Central memory CD8-positive, alpha-beta T cell (primary cell): Measurements from ENCODE around the gene PBX3.

Experiments used
- ATAC-seq: fragments of 150-1000 bp; cut with Tn5 transposase; replicated peaks from 2 replicates; pipeline ENCODE4 v1.10.0; 2022; ENCODE audit warnings: mild to moderate bottlenecking, moderate FRiP score, moderate number of reproducible peaks; ENCODE audit not compliant: poor library complexity, severe bottlenecking; ENCODE audit errors: extremely low read depth
- DNase-seq, 2 donors: peaks; one replicate each; pipeline ENCODE4 v3.0.0; 2021; ENCODE audit warnings: low spot score in 2 of 2
- H3K27ac Mint-ChIP-seq: one replicate; pipeline ENCODE4 v1.8.0; 2022; ENCODE audit warnings: low read depth, mild to moderate bottlenecking, moderate library complexity, mixed read lengths
- H3K27me3 Mint-ChIP-seq: one replicate; pipeline ENCODE4 v1.8.0; 2022; ENCODE audit warnings: mixed read lengths
- H3K36me3 Mint-ChIP-seq: one replicate; pipeline ENCODE4 v1.8.0; 2022; ENCODE audit warnings: mild to moderate bottlenecking, moderate library complexity, mixed read lengths; ENCODE audit not compliant: insufficient read depth
- H3K4me1 Mint-ChIP-seq: one replicate; pipeline ENCODE4 v1.8.0; 2022; ENCODE audit warnings: mixed read lengths
- H3K4me3 Mint-ChIP-seq: one replicate; pipeline ENCODE4 v1.8.0; 2022; ENCODE audit warnings: mild to moderate bottlenecking, moderate library complexity, mixed read lengths
- H3K9me3 Mint-ChIP-seq: one replicate; pipeline ENCODE4 v1.8.0; 2022; ENCODE audit warnings: mixed read lengths

The PBX3 gene

GRCh38 chr9:125894566-125894965, 147.4 kb downstream of the PBX3 start:
- Mint-ChIP-seq H3K4me1 (peaks cover under 1% of the 10 kb centered on the region), H3K36me3 (no peaks in the 10 kb centered on the region), H3K4me3 (no peak overlapping the region), H3K27me3 (peaks cover 3% of the 10 kb centered on the region), H3K9me3 (no peaks in the 10 kb centered on the region), H3K27ac (no peak overlapping the region)
- ATAC-seq: no peak
- DNase-seq: no peak

DNA sequence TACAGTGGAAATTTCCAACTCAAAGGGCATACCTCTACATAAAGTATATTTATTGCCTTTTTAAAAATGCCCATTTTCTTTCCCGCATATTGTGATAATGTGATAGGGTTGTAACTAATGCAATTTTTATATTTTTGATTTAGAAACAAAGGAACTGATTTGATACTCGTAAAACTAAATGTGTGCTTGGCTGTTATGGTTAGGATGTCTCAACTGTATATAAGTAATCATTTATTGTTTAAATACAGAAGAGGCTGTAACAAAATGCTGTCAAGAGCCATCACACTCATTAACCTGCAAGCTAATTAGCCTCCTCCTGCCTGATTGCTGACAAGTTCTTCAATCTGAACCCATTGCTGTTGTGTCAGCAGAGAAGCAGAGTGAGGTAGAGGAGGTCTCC, 149.2 kb downstream of the PBX3 start:
- H3K27me3 Mint-ChIP-seq: no peaks in the 10 kb centered on the region
- ATAC-seq (no peak), DNase-seq (no peak)
- no peaks in the 10 kb centered on the region for H3K4me1 Mint-ChIP-seq
- no peak overlapping the region for H3K27ac Mint-ChIP-seq
- H3K4me3 Mint-ChIP-seq: no peak overlapping the region
- no peaks in the 10 kb centered on the region for H3K9me3 Mint-ChIP-seq
- no peaks in the 10 kb centered on the region for H3K36me3 Mint-ChIP-seq

GRCh38 chr9:125896964-125897363, 149.8 kb downstream of the PBX3 start:
- no peak for ATAC-seq
- Mint-ChIP-seq H3K27ac (no peak overlapping the region), H3K4me1 (no peaks in the 10 kb centered on the region), H3K9me3 (no peaks in the 10 kb centered on the region), H3K36me3 (no peaks in the 10 kb centered on the region), H3K27me3 (no peaks in the 10 kb centered on the region), H3K4me3 (no peak overlapping the region)
- DNase-seq: no peak

GRCh38 chr9:125897481-125897880, 150.3 kb downstream of the PBX3 start:
- ATAC-seq (no peak), DNase-seq (no peak)
- no peak overlapping the region for H3K27ac Mint-ChIP-seq
- no peaks in the 10 kb centered on the region for H3K4me1 Mint-ChIP-seq
- no peak overlapping the region for H3K4me3 Mint-ChIP-seq
- H3K9me3 Mint-ChIP-seq: no peaks in the 10 kb centered on the region
- H3K36me3 Mint-ChIP-seq: no peaks in the 10 kb centered on the region
- no peaks in the 10 kb centered on the region for H3K27me3 Mint-ChIP-seq

DNA sequence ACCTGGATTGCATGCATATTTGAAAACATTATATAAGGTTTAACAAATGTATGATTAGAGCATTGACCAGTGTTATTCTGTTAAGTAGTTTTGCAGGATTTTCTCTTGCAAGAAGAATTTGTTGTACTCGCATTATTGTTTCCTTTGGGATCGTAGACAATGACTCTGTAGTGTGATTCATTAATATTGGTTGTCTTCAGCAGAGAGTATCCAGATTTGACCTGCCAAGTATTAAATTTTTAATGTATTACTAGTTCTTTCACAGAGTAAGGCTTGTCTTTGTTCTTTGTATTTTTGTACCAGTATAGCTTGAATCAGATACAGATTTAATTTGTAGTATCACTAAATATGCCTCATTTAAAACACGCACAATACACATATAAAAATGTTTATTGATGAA, 155.0 kb downstream of the PBX3 start:
- H3K9me3 Mint-ChIP-seq: no peaks in the 10 kb centered on the region
- peaks cover 3% of the 10 kb centered on the region for H3K36me3 Mint-ChIP-seq
- no peak for DNase-seq
- peaks cover 11% of the 10 kb centered on the region for H3K4me1 Mint-ChIP-seq
- H3K4me3 Mint-ChIP-seq: no peak overlapping the region
- no peaks in the 10 kb centered on the region for H3K27me3 Mint-ChIP-seq
- no peak overlapping the region for H3K27ac Mint-ChIP-seq
- ATAC-seq: no peak

DNA sequence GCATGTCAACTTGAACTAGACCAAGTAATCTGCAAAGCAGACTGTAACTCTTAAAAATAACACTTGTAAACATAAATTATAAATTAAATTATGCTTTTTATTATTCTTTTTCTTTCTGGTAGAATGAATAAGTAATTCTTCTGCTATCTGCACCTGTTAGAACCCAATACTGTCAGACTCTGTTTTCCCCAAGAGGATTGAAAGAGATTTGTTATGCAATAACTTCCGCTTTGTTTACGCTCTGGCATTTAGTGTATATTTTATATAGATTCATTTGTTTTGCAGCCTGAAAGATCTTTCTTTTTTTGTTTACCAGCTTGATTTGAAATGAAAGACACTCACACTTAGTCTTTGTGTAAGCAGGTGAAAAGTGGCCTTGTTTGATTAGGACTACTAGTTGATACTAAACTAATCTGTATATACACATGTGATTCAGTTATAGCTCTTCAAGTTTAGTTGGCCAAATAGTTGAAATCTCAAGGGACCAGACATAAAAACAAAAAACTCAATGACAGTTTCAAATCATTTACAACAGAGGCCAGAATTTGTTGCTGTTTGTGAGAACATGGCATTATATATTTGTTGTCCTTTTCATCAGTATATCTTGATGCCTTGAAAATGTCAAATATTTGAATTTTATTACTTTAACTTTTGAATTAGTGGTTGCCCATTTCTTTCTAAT, 155.8 kb downstream of the PBX3 start:
- Mint-ChIP-seq H3K27ac (no peak overlapping the region), H3K36me3 (peaks cover 3% of the 10 kb centered on the region), H3K9me3 (no peaks in the 10 kb centered on the region), H3K4me1 (peaks cover 11% of the 10 kb centered on the region), H3K4me3 (no peak overlapping the region), H3K27me3 (no peaks in the 10 kb centered on the region)
- DNase-seq: no peak
- no peak for ATAC-seq

- Mint-ChIP-seq H3K27ac (no peak overlapping the region), H3K4me3 (no peak overlapping the region), H3K27me3 (no peaks in the 10 kb centered on the region), H3K36me3 (peaks cover 3% of the 10 kb centered on the region), H3K9me3 (no peaks in the 10 kb centered on the region), H3K4me1 (peaks cover 11% of the 10 kb centered on the region)
- no peak for DNase-seq
- no peak for ATAC-seq
These were observed 157.1 kb downstream of the PBX3 start for GRCh38 chr9:125904155-125904851.

GRCh38 chr9:125906144-125906543, 159.0 kb downstream of the PBX3 start:
- no peaks in the 10 kb centered on the region for H3K9me3 Mint-ChIP-seq
- peaks cover 3% of the 10 kb centered on the region for H3K36me3 Mint-ChIP-seq
- ATAC-seq (no peak), DNase-seq (no peak)
- H3K27me3 Mint-ChIP-seq: no peaks in the 10 kb centered on the region
- H3K4me3 Mint-ChIP-seq: no peak overlapping the region
- H3K27ac Mint-ChIP-seq: no peak overlapping the region
- H3K4me1 Mint-ChIP-seq: peaks cover 11% of the 10 kb centered on the region

- Mint-ChIP-seq H3K9me3 (no peaks in the 10 kb centered on the region), H3K36me3 (peaks cover 3% of the 10 kb centered on the region), H3K27me3 (no peaks in the 10 kb centered on the region), H3K27ac (no peak overlapping the region), H3K4me1 (peaks cover 11% of the 10 kb centered on the region), H3K4me3 (no peak overlapping the region)
- DNase-seq (no peak), ATAC-seq (no peak)
These were observed 159.7 kb downstream of the PBX3 start for GRCh38 chr9:125906893-125907292.

DNA sequence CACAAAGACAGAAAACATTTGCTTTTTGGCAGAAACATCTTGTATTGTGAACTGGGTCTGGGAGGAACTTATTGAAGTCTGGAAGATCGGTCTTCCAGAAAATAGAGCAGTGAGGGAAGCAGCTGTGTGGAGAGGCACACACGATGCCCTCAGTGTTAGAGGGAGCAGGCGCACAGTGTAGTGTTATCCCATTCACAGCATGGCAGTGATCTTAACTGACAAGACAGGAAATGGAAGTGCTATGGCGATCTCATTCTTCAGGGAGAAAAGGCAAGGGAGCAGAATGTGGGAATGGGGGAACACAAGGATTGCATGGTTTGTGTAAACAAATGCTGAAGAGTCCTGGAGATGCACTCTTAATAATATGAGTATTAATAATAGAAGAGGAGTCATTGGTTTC, 161.0 kb downstream of the PBX3 start:
- DNase-seq (no peak), ATAC-seq (no peak)
- peaks cover 3% of the 10 kb centered on the region for H3K36me3 Mint-ChIP-seq
- no peaks in the 10 kb centered on the region for H3K27me3 Mint-ChIP-seq
- H3K27ac Mint-ChIP-seq: no peak overlapping the region
- peaks cover 11% of the 10 kb centered on the region for H3K4me1 Mint-ChIP-seq
- no peak overlapping the region for H3K4me3 Mint-ChIP-seq
- no peaks in the 10 kb centered on the region for H3K9me3 Mint-ChIP-seq

DNA sequence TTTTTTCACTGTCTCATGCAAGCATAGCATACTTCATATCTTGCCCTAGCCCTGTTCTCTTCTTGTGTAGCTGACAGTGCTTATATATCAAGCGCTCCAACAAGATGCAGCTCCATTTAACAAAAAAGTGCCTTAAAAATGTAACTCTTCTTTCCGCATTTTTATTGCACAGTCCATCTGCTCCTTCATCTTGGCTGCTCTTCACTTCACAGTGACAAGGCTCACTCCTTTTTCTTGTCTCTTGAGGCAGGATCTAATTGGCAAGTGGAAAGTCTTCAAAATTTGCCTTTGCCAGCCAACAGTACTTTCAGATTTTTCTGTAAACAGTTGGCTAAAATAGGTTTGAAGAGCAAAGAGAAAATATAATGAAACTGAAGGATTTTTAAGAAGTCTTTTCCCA, 161.8 kb downstream of the PBX3 start:
- H3K4me3 Mint-ChIP-seq: no peak overlapping the region
- peaks cover 3% of the 10 kb centered on the region for H3K36me3 Mint-ChIP-seq
- H3K4me1 Mint-ChIP-seq: peaks cover 7% of the 10 kb centered on the region
- H3K27me3 Mint-ChIP-seq: no peaks in the 10 kb centered on the region
- ATAC-seq: no peak
- DNase-seq: no peak
- H3K27ac Mint-ChIP-seq: no peak overlapping the region
- no peaks in the 10 kb centered on the region for H3K9me3 Mint-ChIP-seq

GRCh38 chr9:125909459-125909858, 162.3 kb downstream of the PBX3 start:
- H3K4me1 Mint-ChIP-seq: peaks cover 2% of the 10 kb centered on the region
- no peaks in the 10 kb centered on the region for H3K27me3 Mint-ChIP-seq
- DNase-seq (no peak), ATAC-seq (no peak)
- peaks cover 3% of the 10 kb centered on the region for H3K36me3 Mint-ChIP-seq
- no peak overlapping the region for H3K4me3 Mint-ChIP-seq
- H3K27ac Mint-ChIP-seq: no peak overlapping the region
- H3K9me3 Mint-ChIP-seq: no peaks in the 10 kb centered on the region

DNA sequence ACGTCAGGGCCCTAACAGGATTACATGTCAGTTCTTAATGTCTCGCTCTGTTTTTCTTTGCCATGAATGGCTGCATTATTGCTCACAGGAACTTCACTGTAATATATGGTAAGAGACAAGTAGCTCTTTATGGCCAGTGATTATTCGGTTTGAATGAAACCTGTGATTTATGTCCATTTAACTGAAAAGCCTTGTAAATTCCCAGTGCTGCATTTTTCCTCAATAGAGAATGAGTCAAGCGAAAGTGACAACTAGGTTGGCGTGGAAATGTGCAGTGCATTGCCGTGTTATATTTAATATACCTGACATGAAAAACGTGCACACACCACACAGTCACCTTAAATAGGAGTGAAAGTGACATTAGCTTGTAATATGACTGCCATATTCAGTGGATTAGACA, 163.1 kb downstream of the PBX3 start:
- H3K27ac Mint-ChIP-seq: no peak overlapping the region
- ATAC-seq: no peak
- H3K9me3 Mint-ChIP-seq: no peaks in the 10 kb centered on the region
- H3K4me3 Mint-ChIP-seq: no peak overlapping the region
- H3K36me3 Mint-ChIP-seq: peaks cover 3% of the 10 kb centered on the region
- no peaks in the 10 kb centered on the region for H3K27me3 Mint-ChIP-seq
- DNase-seq: no peak
- no peaks in the 10 kb centered on the region for H3K4me1 Mint-ChIP-seq
